HCT116 (cell line): ENCODE data around the gene DDN. TPM values are rescaled to one million over a fixed set of nuclear protein-coding genes. Genes with fewer than 3 reads are reported as not detected.

Experiments
- ATAC-seq: fragments of 200-7000 bp; cut with Tn5 transposase; 2 replicates; pipeline ENCODE4 v1.9.1; 2020; ENCODE audit warnings: mild to moderate bottlenecking, moderate library complexity
- BruUV-seq: library from RNA; stranded (reverse); fragments of 400-500 nt; replicated peaks from 2 replicates; lab custom pipeline; 2021; lab: Mats Ljungman, UMichigan
- CTCF ChIA-PET: fragments of 300-600 bp; sonication (Branson Sonifier 250); formaldehyde crosslinking; loops from one replicate; lab custom pipeline; 2021; ENCODE audit warnings: antibody characterized with exemption; lab: Charles Lee
- POLR2A ChIA-PET: fragments of 300-600, 350-600 bp; sonication (Branson Sonifier 250); formaldehyde crosslinking; loops from one replicate; lab custom pipeline; 2021; ENCODE audit warnings: antibody characterized with exemption; lab: Charles Lee
- RAD21 ChIA-PET, 2 experiments: fragments of 300-600 bp; sonication (Branson Sonifier 250); formaldehyde crosslinking; loops; one replicate each; lab custom pipeline; 2023; ENCODE audit warnings: low total read pairs in 2 of 2; ENCODE audit not compliant: uncharacterized antibody in 2 of 2, unreplicated experiment in 2 of 2, low non-redundant PET in 1 of 2; lab: Charles Lee
- DNase-seq: peaks from one replicate; pipeline ENCODE4 v3.0.0-alpha.2; 2010; ENCODE audit warnings: low read depth, low spot score
- H2AFZ ChIP-seq: fragments of 200-600 bp; shearing (Covaris generic), sonication (generic); 2 replicates; pipeline ENCODE4 v1.6.1; 2017; ENCODE audit warnings: low read depth, mixed run types, mixed read lengths, antibody characterized with exemption, low read length; ENCODE audit not compliant: poor library complexity, severe bottlenecking
- H3K27ac ChIP-seq: 2 replicates; pipeline ENCODE4 v1.5.1; 2012; ENCODE audit warnings: low read depth, low read length
- H3K27me3 ChIP-seq: fragments of 200-600 bp; sonication (generic); 2 replicates; pipeline ENCODE4 v1.6.1; 2016; ENCODE audit warnings: mixed run types, low read length, mixed read lengths; ENCODE audit not compliant: insufficient read depth
- H3K36me3 ChIP-seq, 2 experiments: fragments of 200-500 bp in 1 of 2; fragments of 200-600 bp in 1 of 2; sonication (Bioruptor generic) in 1 of 2; sonication (generic) in 1 of 2; 2 replicates each; pipeline versions ENCODE4 v1.5.1 to v1.6.1; 2014 to 2016; ENCODE audit warnings: low read length in 2 of 2, inconsistent platforms in 1 of 2, mixed read lengths in 1 of 2, mixed run types in 1 of 2; ENCODE audit not compliant: insufficient read depth in 2 of 2, control insufficient read depth in 1 of 2
- H3K4me1 ChIP-seq, 2 experiments: fragments of 200-600 bp in 1 of 2; sonication (generic) in 1 of 2; 2 replicates each; pipeline versions ENCODE4 v1.5.1 to v1.6.1; 2012 to 2017; ENCODE audit warnings: low read length in 2 of 2, inconsistent platforms in 1 of 2, mild to moderate bottlenecking in 1 of 2, mixed read lengths in 1 of 2, mixed run types in 1 of 2, moderate library complexity in 1 of 2; ENCODE audit not compliant: insufficient read depth in 2 of 2, control insufficient read depth in 1 of 2
- H3K4me2 ChIP-seq: fragments of 200-600 bp; sonication (generic); 2 replicates; pipeline ENCODE4 v1.6.1; 2017; ENCODE audit warnings: mixed run types, low read length, mixed read lengths
- H3K4me3 ChIP-seq, 2 experiments: fragments of 200-600 bp in 1 of 2; sonication (generic) in 1 of 2; replicated peaks in 1 of 2; 2 replicates each; pipeline ENCODE4 v1.5.1; 2011 to 2016; ENCODE audit warnings: low read length in 2 of 2, control low read depth in 1 of 2, low read depth in 1 of 2, mild to moderate bottlenecking in 1 of 2, mixed read lengths in 1 of 2, mixed run types in 1 of 2
- H3K79me2 ChIP-seq: fragments of 200-600 bp; sonication (generic); 2 replicates; pipeline ENCODE4 v1.6.1; 2017; ENCODE audit warnings: mild to moderate bottlenecking, mixed run types, low read length, moderate library complexity, mixed read lengths; ENCODE audit not compliant: insufficient read depth
- H3K9ac ChIP-seq: fragments of 200-600 bp; sonication (generic); 2 replicates; pipeline ENCODE4 v1.6.1; 2016; ENCODE audit warnings: low read length, mixed read lengths
- H3K9me2 ChIP-seq: fragments of 200-600 bp; sonication (generic), shearing (Covaris generic); 2 replicates; pipeline ENCODE4 v1.6.1; 2017; ENCODE audit warnings: mixed run types, mild to moderate bottlenecking, moderate library complexity; ENCODE audit not compliant: insufficient read depth
- H3K9me3 ChIP-seq, 2 experiments: fragments of 200-500 bp in 1 of 2; fragments of 200-600 bp in 1 of 2; sonication (Bioruptor generic) in 1 of 2; sonication (generic) in 1 of 2; 2 replicates each; pipeline ENCODE4 v1.6.1; 2014 to 2017; ENCODE audit warnings: low read length in 2 of 2, mixed read lengths in 2 of 2, inconsistent platforms in 1 of 2, low read depth in 1 of 2, mild to moderate bottlenecking in 1 of 2, mixed run types in 1 of 2, moderate library complexity in 1 of 2; ENCODE audit not compliant: control insufficient read depth in 1 of 2, insufficient read depth in 1 of 2
- H4K20me1 ChIP-seq: fragments of 200-600 bp; sonication (generic), shearing (Covaris generic); 2 replicates; pipeline ENCODE4 v1.6.1; 2017; ENCODE audit warnings: mixed run types, mild to moderate bottlenecking, moderate library complexity; ENCODE audit not compliant: insufficient read depth
- CBX3 ChIP-seq: IDR thresholded peaks from 2 replicates; pipeline ENCODE4 v1.6.1; 2012; ENCODE audit warnings: low read depth
- EGR1 ChIP-seq: IDR thresholded peaks from 2 replicates; pipeline ENCODE4 v1.6.1; 2012; ENCODE audit warnings: low read depth
- EZH2phosphoT487 ChIP-seq: fragments of 200-600 bp; IDR thresholded peaks from 2 replicates; pipeline ENCODE4 v1.6.1; 2018; ENCODE audit warnings: antibody characterized with exemption, borderline replicate concordance
- RAD21 ChIP-seq: IDR thresholded peaks from 2 replicates; pipeline ENCODE4 v1.6.1; 2012; ENCODE audit warnings: low read depth, mild to moderate bottlenecking
- SIN3A ChIP-seq: IDR thresholded peaks from 2 replicates; pipeline ENCODE4 v1.6.1; 2012; ENCODE audit warnings: low read depth
- SP1 ChIP-seq: IDR thresholded peaks from 2 replicates; pipeline ENCODE4 v1.6.1; 2012; ENCODE audit warnings: low read depth
- YY1 ChIP-seq: IDR thresholded peaks from 2 replicates; pipeline ENCODE4 v1.6.1; 2011; ENCODE audit warnings: low read length, low read depth, moderate library complexity, mild to moderate bottlenecking; ENCODE audit not compliant: insufficient replicate concordance; ENCODE audit errors: extremely low read depth
- intact Hi-C: fragments of 100-400 bp; cut with micrococcal nuclease; formaldehyde crosslinking; loops from 2 replicates; pipeline ENCODE4 v1.10.0; 2022
- total RNA-seq: library from RNA; stranded (reverse); gene quantifications from one replicate; pipeline ENCODE4 v1.2.1, GENCODE V29; 2021; ENCODE audit not compliant: unreplicated experiment
- TF ChIP-seq, protein P1 (sequence below), 3 experiments: fragments of 200-600 bp in 1 of 3; sonication (generic) in 1 of 3; IDR thresholded peaks in 2 of 3; conservative IDR thresholded peaks in 1 of 3; 2 replicates each; pipeline ENCODE4 v1.5.1; 2012 to 2017; ENCODE audit warnings: low read depth in 2 of 3, low read length in 2 of 3, antibody characterized with exemption in 1 of 3, borderline replicate concordance in 1 of 3, control low read depth in 1 of 3, mild to moderate bottlenecking in 1 of 3, mixed read lengths in 1 of 3, mixed run types in 1 of 3, moderate library complexity in 1 of 3; ENCODE audit not compliant: insufficient read depth in 1 of 3
- TF ChIP-seq, protein P2 (sequence below): IDR thresholded peaks from 2 replicates; pipeline ENCODE4 v1.6.1; 2011; ENCODE audit warnings: mild to moderate bottlenecking, low read length, moderate library complexity; ENCODE audit not compliant: insufficient replicate concordance; ENCODE audit errors: extremely low read depth
- TF ChIP-seq, protein P3 (sequence below): IDR thresholded peaks from 2 replicates; pipeline ENCODE4 v1.6.1; 2012

Gene DDN
- total RNA-seq, 1 experiment from 2014 or later = 8.1 TPM

DNA sequence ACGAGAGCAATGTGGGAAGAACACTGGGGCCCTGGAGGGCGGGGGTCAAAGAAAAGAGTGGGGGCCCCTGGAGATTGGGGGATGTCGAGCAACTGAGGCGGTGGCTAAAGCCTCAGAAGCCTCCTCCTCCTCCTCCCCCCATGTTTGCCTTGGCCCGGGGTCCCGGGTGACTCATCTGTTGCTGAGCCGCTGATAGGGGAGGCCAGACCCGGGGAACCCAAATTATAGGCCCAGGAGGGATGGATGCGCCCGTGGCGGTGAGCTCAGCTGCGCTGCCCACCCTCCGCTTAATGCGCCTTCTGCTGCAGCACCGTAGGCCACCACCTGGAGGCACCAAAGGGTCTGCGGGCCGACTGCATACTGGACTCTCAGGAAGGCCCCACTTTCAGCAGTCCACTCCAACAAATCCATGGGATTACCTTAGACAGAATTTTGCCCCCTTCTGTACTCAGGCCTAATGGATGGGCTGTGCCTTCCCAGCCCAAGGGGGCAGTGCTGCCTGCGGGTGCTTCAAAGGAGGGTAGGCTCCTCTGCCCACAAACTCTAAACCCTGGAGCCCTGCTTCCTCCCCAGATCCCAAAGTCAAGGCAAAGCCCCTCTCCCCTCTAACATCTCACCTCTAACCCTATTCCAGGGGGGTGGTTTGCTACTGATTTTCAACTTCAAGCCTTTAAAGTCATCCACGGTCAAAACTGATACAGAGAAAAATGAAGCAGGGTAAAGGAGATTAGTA, 25.1 kb downstream of the DDN start:
- Histone ChIP-seq H3K79me2 (peaks cover 9% of the 10 kb centered on the region; the same call in 1 of the 2 replicates), H3K9me2 (no peaks in the 10 kb centered on the region), H4K20me1 (no peaks in the 10 kb centered on the region), H3K27ac (no peak overlapping the region), H3K4me2 (no peak overlapping the region), H3K36me3 (no peaks in the 10 kb centered on the region), H3K4me3 (no peak overlapping the region), H3K27me3 (no peaks in the 10 kb centered on the region), H3K4me1 (peaks cover 9 to 32% of the 10 kb centered on the region in 2 experiments; a peak in 3 of 4 replicates)
- POLR2A ChIA-PET = no interaction called here
- BruUV-seq = no TSS peak
- intact Hi-C loops = no loop called here
- TF ChIP-seq RAD21 (0 out of 2 replicates have a peak, but pooled peaks have one; percentile 26), EGR1 (no peak)
- TF ChIP-seq, protein P1, sequence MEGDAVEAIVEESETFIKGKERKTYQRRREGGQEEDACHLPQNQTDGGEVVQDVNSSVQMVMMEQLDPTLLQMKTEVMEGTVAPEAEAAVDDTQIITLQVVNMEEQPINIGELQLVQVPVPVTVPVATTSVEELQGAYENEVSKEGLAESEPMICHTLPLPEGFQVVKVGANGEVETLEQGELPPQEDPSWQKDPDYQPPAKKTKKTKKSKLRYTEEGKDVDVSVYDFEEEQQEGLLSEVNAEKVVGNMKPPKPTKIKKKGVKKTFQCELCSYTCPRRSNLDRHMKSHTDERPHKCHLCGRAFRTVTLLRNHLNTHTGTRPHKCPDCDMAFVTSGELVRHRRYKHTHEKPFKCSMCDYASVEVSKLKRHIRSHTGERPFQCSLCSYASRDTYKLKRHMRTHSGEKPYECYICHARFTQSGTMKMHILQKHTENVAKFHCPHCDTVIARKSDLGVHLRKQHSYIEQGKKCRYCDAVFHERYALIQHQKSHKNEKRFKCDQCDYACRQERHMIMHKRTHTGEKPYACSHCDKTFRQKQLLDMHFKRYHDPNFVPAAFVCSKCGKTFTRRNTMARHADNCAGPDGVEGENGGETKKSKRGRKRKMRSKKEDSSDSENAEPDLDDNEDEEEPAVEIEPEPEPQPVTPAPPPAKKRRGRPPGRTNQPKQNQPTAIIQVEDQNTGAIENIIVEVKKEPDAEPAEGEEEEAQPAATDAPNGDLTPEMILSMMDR (IDR thresholded peaks at IDR 0.05 in 2 of 3, conservative IDR thresholded peaks at IDR 0.05 in 1 of 3; ENCODE audit: borderline replicate concordance in 1 of 3, insufficient read depth in 1 of 3, low read depth in 2 of 3, low read length in 2 of 3) = peak in 2 of 3 experiments; percentile 56 to 57; a peak in 5 of 6 replicates
- TF ChIP-seq, all 23 proteins: peak for 2
- ChIA-PET RAD21 (no interaction called here), CTCF (interaction anchor here (1.2 to 1.9 kb wide), 2 partner anchors 9 to 18 kb away, joined by 4 to 5 read pairs; no protein-coding TSS in a partner anchor)
- ATAC-seq (peak; percentile 44), DNase-seq (no peak)
- Histone ChIP-seq H2AFZ (no peak overlapping the region), H3K9me3 (no peaks in the 10 kb centered on the region), H3K9ac (no peak overlapping the region)

DNA sequence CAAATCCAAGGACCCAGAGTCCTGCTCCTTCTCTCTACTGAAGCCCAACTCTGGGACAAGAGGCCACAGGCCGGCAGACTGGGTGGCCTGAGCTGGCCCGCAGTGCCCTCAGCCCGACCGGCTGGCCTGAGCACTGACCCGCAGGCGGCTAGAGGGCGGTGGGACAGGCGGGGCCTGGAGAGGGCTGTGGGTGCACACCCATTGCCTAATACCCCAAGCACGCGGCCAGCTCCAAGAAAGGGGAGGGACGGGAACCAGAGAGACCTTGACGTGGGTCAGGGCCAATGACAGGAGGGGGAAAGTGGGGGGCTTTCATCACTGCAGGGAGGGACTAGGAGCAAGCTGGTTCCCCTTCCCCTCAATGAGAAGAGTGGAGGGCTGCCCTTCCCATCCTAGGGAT, 25.6 kb downstream of the DDN start:
- BruUV-seq = no TSS peak
- TF ChIP-seq CBX3 (no peak), SP1 (no peak), YY1 (no peak), EZH2phosphoT487 (no peak), SIN3A (no peak)
- TF ChIP-seq, protein P2, sequence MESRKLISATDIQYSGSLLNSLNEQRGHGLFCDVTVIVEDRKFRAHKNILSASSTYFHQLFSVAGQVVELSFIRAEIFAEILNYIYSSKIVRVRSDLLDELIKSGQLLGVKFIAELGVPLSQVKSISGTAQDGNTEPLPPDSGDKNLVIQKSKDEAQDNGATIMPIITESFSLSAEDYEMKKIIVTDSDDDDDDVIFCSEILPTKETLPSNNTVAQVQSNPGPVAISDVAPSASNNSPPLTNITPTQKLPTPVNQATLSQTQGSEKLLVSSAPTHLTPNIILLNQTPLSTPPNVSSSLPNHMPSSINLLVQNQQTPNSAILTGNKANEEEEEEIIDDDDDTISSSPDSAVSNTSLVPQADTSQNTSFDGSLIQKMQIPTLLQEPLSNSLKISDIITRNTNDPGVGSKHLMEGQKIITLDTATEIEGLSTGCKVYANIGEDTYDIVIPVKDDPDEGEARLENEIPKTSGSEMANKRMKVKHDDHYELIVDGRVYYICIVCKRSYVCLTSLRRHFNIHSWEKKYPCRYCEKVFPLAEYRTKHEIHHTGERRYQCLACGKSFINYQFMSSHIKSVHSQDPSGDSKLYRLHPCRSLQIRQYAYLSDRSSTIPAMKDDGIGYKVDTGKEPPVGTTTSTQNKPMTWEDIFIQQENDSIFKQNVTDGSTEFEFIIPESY = no peak
- TF ChIP-seq, protein P3, sequence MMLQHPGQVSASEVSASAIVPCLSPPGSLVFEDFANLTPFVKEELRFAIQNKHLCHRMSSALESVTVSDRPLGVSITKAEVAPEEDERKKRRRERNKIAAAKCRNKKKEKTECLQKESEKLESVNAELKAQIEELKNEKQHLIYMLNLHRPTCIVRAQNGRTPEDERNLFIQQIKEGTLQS = no peak
- no peak for ATAC-seq
- H3K27ac ChIP-seq = no peak overlapping the region; the same call in 1 of the 2 replicates
- H4K20me1 ChIP-seq = no peaks in the 10 kb centered on the region
- no peak overlapping the region for H3K4me2 ChIP-seq
- no peak overlapping the region for H3K9ac ChIP-seq
- H2AFZ ChIP-seq = no peak overlapping the region
- POLR2A ChIA-PET = no interaction called here
- intact Hi-C loops = no loop called here
- H3K4me3 ChIP-seq = no peak overlapping the region
- RAD21 ChIA-PET = no interaction called here
- no peak for DNase-seq
- H3K9me2 ChIP-seq = no peaks in the 10 kb centered on the region
- H3K79me2 ChIP-seq = peaks cover 9% of the 10 kb centered on the region; the same call in 1 of the 2 replicates
- H3K9me3 ChIP-seq = no peaks in the 10 kb centered on the region
- H3K27me3 ChIP-seq = no peaks in the 10 kb centered on the region
- H3K36me3 ChIP-seq = no peaks in the 10 kb centered on the region
- H3K4me1 ChIP-seq = peaks cover 9 to 32% of the 10 kb centered on the region in 2 experiments; a peak in 3 of 4 replicates
- CTCF ChIA-PET = interaction anchor here (1.2 to 1.9 kb wide), 2 partner anchors 9 to 19 kb away, joined by 4 to 5 read pairs; no protein-coding TSS in a partner anchor
